Right hindlimb (tissue), 1 donor: ENCODE data around the gene APOH.
"Not testable (repeated sequence)": the region's sequence is repeated elsewhere in the genome, so short reads cannot be mapped to it uniquely, and the experiment has no call there.

Experiments
- DNase-seq: peaks from one replicate; pipeline ENCODE4 v3.0.0-alpha.2; 2018

APOH gene, protein sequence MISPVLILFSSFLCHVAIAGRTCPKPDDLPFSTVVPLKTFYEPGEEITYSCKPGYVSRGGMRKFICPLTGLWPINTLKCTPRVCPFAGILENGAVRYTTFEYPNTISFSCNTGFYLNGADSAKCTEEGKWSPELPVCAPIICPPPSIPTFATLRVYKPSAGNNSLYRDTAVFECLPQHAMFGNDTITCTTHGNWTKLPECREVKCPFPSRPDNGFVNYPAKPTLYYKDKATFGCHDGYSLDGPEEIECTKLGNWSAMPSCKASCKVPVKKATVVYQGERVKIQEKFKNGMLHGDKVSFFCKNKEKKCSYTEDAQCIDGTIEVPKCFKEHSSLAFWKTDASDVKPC

DNA sequence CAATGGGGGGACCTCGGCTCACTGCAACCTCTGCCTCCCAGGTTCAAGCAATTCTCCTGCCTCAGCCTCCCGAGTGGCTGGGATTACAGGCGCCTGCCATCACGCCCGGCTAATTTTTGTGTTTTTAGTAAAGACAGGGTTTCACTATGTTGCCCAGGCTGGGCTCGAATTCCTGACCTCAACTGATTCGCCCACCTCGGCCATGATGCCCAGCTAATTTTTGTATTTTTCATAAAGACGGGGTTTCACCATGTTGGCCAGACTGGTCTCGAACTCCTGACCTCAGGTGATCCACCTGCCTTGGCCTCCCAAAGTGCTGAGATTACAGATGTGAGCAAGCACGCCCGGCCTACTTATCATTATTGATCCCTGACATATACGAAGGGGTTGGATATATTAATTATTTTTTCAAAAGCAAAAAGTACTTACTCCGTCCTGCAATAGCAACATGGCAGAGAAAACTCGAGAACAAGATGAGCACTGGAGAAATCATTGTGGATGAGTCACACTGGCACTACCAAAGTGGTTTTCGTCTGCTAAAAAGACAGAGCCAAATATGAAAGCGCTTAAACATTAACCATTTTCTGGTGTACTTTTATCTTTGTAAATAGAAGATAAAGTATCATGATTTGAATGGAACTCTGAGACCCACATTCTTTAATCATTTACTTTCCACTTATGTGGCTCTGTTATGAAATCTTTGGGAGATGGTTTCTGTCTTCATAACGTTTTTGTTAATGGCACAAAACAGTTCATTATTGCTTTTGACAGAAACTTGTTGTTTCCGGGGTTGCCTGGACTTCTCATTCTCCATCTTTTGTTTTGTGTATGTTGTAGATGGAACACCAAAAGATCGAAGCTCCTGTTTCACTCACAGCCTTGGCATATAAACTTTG is at the start of gene APOH:
TSS of gene APOH (minus strand) at position 529 of the 896 bp plus-strand sequence. CDS start at position 493, 36 bp downstream.
- DNase-seq = no peak

DNA sequence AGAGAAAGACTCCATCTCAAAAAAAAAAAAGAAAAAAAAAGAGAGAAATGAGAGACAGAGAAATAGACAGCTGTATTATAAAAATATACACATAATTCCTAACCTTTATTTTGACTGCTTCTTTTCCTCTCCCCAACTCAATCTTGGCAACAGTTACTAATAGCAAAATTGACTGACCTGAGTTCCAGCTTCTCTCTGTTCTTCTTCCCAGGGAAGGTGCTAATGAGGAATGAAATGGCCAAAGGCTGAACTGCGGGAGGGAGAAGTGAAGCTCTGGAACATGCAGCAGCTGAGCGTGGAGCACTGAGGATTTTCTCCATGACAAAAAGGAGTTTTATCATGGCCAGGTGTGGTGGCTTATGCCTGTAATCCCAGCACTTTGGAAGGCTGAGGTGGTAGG is 48.0 kb upstream of the APOH start:
- DNase-seq = no peak

DNA sequence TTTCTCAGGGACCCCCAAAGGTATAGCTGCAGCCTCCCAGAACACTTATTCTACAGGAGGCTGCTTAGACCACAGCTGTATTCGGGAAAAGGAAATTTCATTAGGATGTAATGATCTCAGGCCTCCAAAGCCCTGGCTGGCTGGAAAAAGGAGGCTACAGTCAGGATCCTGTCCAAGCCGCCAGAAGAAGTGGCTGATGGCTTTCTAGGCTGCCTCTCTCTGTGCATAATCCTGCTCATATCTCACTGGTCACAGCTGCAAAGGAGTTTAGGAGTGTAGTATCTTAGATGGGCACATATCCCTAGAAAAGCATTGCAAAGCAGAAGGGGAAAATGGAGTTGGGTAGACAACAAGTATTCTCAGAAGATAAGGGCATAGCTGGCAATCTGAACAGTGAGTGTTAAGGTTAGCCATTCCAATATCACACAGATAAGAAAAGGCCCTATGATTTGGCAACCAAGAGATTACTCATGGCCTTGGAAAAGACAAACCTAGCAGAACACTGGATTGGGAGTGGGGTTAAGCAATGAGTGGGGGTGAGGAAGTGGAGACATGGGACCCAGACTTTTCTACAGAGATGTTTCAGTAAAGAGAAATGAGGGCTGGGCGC is 47.2 kb upstream of the APOH start:
- peak; percentile 22 for DNase-seq

DNA sequence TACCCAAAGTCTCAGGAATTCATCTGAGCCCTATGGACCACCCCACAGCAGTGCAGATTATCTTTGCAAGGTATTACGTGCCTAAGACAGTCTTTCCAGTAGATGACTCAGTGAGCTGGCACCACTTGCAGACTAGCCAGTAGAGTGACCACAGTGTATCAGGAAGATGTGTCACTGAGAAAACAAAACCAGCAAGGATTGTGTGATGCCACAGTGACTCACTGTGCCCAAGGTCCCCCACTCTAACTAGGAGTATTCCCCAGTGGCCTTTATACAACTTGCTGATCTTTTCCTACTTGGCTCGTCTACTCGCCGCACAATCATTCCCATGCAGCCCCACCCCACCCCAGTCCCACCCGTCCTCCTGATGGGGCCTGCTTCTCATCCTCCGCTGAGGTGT is 46.4 kb upstream of the APOH start:
- no peak for DNase-seq

DNA sequence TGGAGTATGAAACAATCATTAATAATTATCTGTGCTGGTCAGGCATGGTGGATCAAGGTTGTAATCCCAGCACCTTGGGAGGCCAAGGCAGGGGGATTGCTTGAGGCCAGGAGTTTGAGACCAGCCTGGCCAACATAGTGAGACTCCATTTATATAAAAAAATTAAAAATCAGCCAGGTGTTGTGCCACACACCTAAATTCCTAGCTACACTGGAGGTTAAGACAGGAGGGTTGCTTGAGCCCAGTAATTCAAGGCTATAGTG is 44.3 kb upstream of the APOH start:
- no peak for DNase-seq

DNA sequence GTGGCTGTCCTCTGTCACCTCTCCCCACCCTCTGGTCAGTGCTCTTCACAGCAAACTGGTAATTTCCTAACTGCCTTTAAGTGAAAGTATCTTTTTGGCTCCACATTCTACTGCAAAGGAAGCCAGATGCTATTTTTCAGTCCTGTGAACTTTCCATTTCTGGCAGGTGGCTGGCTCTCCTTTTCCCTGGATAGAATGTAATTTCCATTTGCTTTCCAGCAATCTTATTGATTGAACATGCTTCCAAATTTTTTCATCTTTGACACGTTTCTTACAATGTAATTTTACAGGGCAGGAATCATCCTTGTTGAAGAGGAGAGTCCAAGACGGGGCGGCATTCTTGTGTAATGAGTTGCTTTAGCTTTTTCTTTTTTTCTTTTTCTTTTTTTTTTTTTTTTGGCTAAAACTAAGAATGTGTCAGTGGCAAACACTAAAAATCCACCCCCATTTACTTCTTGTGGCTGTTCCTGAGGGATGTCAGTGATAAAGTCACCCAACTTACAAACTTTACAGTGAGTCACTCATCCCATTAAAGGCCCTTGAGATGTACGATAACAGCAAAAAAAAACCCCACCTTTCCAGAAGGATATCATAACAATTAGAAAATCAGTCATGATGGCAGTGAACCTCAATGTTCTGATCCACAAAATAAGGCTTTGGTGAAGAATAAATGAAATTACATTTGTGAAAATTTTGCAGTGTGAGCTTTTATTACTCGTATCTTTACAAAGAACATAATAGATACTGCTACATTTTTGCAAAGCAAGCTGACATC is 43.8 kb upstream of the APOH start:
- peak; percentile 44 for DNase-seq

DNA sequence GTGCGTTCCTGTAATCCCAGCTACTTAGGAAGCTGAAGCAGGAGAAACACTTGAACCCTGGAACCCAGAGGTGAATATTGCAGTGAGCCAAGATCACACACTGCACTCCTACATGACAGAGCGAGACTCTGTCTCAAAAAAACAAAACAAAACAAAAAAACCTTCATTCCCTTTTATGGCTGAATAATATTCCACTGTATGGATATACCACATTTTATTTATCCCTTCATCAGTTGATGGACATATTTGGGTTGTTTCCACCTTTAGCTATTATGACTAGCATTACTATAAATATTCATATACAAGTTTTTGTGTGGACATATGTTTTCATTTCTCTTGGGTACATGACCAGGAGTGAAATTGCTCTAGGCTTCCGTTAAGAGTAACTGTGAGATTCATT is 42.3 kb upstream of the APOH start:
- no peak for DNase-seq

DNA sequence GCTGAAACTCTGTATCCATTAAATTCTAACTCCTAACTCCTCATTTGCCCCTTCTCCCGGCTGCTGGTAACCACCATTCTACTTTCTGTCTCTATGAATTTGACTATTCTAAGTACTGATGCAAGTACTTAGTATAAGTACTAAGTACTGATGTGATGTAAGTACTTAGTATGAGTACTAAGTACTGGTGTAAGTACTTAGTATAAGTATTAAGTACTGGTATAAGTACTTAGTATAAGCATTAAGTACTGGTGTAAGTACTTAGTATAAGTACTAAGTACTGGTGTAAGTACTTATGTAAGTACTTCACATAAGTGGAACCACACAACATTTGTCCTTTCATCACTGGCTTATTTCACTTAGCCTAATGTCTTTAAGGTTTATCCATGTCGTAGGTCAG is 40.9 kb upstream of the APOH start:
- DNase-seq = no peak

DNA sequence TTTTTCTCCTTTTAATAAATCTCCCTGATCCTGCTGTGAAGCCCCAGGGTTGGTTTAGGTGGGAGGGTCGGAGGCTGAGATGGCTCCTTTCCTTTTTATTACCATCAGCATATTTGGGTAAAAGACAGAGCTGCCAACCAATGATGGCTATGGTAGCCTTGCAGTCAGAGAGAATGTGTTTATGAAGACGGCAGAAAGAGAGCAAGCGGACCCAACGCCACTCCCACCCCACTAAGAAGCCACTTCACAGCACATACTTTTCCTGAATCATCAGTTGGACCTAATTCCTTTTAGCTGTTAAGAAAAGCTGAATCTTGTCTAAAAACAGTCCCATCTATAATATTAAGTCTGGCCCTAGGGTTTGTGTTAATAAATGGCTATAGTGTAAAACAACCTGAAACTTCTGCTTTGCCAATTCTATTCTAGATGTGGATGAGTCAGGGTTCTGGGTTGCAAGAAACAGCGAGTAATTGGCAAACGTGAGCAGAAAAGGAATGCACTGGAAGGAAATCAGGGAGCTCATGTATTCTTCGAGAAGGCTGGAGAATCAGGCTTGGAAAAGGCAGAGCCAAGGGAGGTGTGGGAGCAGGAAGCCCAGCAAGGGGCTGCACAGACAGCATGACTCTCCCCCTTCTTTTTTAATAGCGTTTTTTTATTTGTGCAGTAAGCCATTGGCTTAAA is 39.2 kb upstream of the APOH start:
- DNase-seq = no peak

DNA sequence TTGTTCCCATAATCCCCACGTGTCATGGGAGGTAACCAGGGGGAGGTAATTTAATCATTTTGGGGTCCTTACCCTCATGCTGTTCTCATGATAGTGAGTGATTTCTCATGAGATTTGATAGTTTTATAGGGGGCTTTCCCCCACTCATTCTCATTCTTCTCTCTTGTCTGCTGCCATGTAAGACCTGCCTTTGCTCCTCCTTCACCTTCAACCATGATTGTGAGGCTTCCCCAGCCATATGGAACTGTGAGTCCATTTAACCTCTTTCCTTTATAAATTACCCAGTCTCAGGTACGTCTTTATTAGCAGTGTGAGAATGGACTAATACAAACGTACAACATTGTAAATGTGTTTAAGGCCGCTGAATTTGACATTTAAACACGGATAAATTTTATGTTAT is 35.5 kb upstream of the APOH start:
- DNase-seq = no peak

DNA sequence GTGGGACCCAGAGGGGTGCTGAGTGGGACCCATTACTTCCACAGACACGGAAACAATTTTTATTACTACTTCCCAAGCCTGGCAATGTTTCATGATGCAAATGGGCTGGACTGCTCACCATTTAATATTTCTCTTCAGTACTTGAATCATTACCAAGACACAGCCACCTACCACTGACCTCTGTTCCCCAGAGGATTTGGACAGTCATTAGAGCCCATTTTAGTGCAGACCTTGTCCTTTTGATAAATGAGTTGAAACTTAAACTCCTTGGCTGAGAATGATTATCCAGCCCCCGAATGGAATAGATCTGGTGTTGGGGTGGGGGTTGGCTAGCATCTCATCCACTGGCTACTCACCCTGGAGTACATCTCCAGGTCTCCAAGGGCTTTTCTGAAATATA is 33.6 kb upstream of the APOH start:
- no peak for DNase-seq

DNA sequence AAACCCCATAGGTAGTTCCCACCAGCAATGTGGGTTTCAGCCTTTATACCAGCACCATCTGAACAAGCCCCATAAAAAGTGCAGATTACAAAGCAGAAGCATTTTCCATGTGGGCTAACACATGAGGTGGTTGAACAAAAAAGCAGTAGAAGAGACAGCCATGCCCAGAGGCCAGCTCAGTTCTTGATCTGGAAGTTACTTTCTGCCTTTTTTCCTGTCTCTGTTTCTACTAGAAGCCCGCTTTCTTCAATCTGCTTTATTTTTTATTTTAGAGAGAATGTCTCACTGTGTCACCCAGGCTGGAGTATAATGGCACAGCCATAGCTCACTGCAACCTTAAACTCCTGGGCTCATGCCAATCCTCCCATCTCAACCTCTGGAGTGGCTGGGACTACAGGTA is 31.5 kb upstream of the APOH start:
- no peak for DNase-seq

DNA sequence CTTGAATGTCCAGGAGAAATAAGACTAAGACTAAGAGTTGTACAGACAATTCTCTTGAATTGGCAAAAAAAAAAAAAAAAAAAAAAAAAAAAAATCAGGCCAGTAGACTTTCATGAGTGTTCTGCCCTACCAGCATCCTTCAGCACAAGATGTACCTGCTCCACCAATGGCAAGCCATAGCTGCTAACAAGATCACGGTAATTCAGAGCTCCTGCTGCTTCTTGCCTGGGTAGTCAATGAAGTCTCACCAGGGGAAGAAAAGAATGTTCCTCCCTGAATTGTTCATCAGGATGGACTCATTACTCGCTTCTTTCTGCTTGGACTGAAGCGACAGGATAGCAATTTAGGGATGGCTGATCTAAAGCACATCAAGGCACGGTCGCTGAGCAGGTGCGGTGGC is 31.1 kb upstream of the APOH start:
- no peak for DNase-seq

DNA sequence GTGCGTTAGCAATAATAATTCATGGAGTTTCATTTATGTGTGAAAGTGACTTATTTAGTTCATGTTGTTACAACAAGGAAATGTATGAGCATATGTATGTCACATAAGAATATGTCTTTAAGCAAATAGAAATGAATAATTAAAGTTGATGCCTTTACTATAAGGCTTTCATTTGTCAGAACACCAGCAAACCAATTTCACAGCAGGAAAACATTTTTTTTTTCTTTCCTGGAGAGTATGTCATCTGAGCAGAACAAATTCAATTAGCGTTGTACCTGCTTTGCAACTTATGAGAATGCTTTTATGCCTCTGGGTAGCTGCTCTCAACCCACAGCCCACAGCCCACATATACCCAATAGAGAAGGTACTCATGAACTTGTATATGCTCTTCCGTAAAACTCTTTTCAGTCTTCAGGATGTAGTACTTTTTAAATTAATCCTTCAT is 26.3 kb upstream of the APOH start:
- no peak for DNase-seq

DNA sequence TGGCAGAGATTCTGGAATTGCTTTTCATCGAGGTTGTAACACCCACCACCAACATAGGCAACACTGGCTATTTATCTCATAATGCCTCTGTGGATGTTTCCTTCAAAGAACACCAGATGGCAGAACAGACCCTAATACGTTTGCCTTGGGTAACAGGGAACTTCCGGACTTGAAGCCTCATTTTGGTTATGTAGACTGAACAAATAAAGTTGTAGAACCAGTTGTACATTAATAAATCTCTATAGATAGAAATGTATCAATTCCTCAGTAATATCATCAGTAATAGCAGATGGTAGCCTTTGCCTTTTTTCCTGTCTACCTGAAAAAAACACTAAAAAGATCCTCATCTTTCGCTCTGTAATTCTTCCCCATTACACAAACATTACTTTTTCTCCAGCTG is 25.9 kb upstream of the APOH start:
- DNase-seq = peak; percentile 23

DNA sequence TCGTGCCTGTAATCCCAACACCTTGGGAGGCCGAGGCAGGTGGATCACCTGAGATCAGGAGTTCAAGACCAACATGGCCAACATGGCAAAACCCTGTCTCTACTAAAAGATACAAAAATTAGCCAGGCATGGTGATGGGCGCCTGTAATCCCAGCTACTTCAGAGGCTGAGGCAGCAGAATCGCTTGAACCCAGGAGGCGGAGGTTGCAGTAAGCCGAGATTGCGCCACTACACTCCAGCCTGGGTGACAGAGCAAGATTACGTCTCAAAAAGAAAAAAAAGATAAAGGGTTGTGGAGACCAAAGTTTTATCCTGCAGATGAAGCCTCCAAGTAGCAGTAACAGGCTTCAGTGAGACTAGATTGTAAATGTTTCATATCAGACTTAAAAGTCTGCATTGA is 24.2 kb upstream of the APOH start:
- DNase-seq = not testable (repeated sequence)

DNA sequence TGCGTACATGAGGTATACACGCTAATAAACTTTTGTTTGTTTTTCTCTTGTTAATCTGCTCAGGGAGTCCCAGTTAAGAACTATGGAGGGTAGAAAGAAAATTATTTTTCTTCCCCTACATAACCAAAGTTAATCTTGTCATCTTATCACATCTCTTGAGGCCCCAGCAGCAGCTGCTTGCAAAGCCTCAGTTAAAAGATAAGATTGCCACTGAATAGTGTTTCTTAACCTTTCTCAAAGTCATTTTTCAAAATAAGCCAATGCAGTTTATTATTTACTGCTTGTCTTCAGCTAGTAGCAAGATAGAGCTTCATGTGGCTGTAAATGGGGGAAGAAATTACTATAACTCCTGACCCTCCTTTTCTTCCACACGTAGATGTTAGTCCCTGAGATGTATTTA is 21.5 kb upstream of the APOH start:
- no peak for DNase-seq

DNA sequence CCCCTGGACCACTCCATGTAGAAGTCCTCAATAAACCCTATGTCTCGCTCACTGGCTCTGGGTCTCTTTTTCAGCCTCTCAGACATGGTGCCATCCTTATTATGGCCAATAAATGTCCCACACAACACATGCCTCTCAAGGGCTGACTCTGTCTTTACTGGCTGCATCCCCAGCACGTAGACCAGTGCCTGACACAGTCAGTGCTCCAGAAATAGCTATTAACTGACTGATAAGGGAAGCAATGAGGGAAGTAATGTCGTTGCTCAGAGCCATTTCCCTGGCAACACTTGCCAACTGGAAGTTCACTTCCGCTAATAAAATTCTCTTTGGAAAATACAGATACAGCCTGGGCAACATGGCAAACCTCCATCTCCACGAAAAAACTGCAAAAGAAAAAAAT is 19.1 kb upstream of the APOH start:
- no peak for DNase-seq

DNA sequence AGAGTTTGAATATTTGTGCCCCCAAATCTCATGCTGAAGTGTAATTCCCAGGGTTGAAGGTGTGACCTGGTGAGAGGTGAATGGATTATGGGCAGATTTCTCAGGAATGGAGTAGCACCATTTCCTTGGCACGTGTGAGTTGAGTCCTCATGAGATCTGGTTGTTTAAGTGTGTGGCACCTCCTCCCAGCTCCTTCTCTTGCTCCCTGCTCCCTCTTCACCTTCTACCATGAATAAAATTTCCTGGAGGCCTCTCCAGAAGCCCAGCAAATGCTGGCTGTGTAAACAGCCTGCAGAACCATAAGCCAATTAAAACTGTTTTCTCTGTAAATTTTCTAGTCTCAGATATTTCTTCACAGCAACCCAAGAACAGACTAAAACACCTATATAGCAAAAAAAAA is 12.6 kb upstream of the APOH start:
- no peak for DNase-seq

DNA sequence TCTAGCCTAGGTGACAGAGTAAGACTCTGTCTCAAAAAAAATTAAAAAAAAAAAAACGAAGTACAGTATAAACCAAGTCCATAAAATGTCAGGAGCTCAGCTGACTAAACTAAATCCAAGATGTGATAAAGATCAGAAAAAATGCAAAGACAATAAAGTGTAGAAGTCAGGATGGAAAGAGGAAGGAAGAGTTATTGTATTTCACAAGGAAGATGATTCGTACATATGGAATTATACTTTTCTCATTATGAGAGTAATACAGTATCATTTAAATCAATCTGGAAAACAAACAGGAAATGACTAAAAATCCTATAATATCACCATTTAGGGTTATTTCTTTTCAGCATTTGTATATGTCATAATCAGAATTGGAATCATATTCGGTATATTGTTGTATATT is 11.4 kb upstream of the APOH start:
- DNase-seq = no peak

DNA sequence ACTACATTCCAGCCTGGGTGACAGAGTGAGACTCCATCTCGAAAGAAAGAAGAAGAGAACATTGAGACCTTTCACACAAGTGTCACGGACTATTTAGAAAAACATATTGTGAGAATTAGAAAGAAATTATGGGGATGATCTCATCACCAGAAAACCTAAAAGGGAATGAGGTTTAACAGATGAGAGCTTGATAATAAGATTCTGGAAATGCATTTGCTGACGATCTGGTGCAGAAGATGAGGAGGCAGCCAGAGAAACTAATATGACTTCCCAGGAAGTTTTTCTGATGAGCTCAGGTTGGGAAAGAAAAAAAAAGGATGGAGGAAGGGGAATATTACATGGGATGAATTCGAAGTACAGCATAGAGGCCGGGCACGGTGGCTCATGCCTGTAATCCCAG is 10.8 kb upstream of the APOH start:
- DNase-seq = no peak

DNA sequence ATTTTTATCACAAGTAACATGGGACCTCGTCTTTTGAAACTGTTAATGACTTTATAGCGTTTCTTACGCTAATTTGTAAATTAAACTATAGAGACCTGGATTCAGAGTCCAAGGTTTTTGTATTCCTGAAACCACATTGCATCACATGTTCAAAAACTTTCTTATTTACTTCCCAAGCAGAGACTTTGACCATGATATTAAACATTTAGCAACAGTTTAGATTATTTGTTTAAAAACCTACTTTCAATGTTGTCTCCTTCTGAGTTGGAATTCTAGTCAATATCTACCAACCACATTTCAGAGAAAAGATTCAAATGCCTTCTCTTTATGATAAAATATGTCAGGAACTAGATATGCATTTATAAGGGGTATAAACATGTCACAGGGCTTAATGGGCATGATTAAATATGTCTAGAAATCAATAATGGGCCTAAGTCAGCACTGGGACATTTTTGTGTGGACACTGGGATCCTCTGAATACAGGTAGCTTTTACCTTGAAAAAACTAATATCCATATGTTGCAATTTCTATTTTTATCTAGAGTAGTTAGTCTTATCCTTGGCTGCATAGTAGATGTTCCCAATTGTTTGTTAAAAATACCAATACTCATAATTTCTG is 6.3 kb upstream of the APOH start:
- no peak for DNase-seq
